ENCODE measurements around the gene SYPL1.

- TF ChIP-seq EZH2phosphoT487 (IDR thresholded peaks at IDR 0.05; ENCODE audit: low read depth, severe bottlenecking, unreplicated experiment) (no peak), EZH2 (IDR thresholded peaks at IDR 0.05; ENCODE audit: borderline replicate concordance) (no peak)
Measured at GRCh38 chr7:106124186-106124585, 12.1 kb upstream of the SYPL1 start.

Measured in hepatocyte (in vitro differentiated cells).